Measurements from ENCODE around the gene ARPC5. TPM values are rescaled to one million over a fixed set of nuclear protein-coding genes. Genes with fewer than 3 reads are reported as not detected.

The ARPC5 gene
- total and polyA plus RNA-seq, 2 of the 8 experiments (the other 6 are each of a cell fraction or from before 2014, with no cell fraction given): 24.0 to 60.8 TPM

GRCh38 chr1:183604038-183604808, 31.4 kb downstream of the ARPC5 start:
- Histone ChIP-seq H4K5ac (ENCODE audit: insufficient read length, low read depth, low read length) (no peak overlapping the region), H3K23me2 (ENCODE audit: low read depth, low read length) (no peaks in the 10 kb centered on the region), H3K27ac (ENCODE audit: low read depth, low read length) (no peak overlapping the region), H3K4me1 (replicated peaks in 1 of 4; ENCODE audit: control insufficient read depth in 3 of 4, insufficient read depth in 4 of 4, low read length in 3 of 4) (no peaks in the 10 kb centered on the region), H3K36me3 (ENCODE audit: control insufficient read depth in 2 of 4, insufficient read depth in 4 of 4, low read length in 3 of 4) (no peaks in the 10 kb centered on the region), H3K27me3 (replicated peaks in 1 of 4; ENCODE audit: control insufficient read depth in 3 of 4, extremely low read depth in 1 of 4, insufficient read depth in 3 of 4, low read length in 3 of 4) (no peaks in the 10 kb centered on the region), H2BK12ac (ENCODE audit: low read depth, low read length) (0 out of 2 replicates have a peak overlapping the region, but pooled peaks have one; percentile 39), H3K56ac (replicated peaks; ENCODE audit: insufficient read length, low read depth, low read length) (no peak overlapping the region), H4K8ac (ENCODE audit: extremely low read depth, insufficient read depth, low read length) (no peak overlapping the region), H3K9ac (replicated peaks in 1 of 4; ENCODE audit: extremely low read depth in 1 of 4, low read depth in 3 of 4, low read length in 3 of 4) (no peak overlapping the region), H3K79me2 (ENCODE audit: control insufficient read depth in 1 of 2, insufficient read depth in 2 of 2, low read length in 2 of 2) (no peaks in the 10 kb centered on the region), H2BK15ac (ENCODE audit: low read length) (no peak overlapping the region), H3K14ac (ENCODE audit: insufficient read length) (no peak overlapping the region), H2BK5ac (ENCODE audit: low read depth, low read length) (no peak overlapping the region), H4K20me1 (replicated peaks in 1 of 2; ENCODE audit: control insufficient read depth in 1 of 2, insufficient read depth in 2 of 2, low read length in 2 of 2) (no peaks in the 10 kb centered on the region), H3K79me1 (ENCODE audit: low read depth, low read length) (no peaks in the 10 kb centered on the region), H3K4me2 (ENCODE audit: insufficient read depth in 1 of 2, low read depth in 2 of 2, low read length in 2 of 2) (no peak overlapping the region), H2AK5ac (ENCODE audit: low read depth, low read length) (no peak overlapping the region), H3K4ac (replicated peaks; ENCODE audit: insufficient read length, low read depth, low read length) (no peak overlapping the region), H2AFZ (ENCODE audit: low read length) (peak overlapping the region; percentile 64; the same call in 1 of the 2 replicates), H4K91ac (replicated peaks; ENCODE audit: insufficient read length, low read length) (no peak overlapping the region), H3K23ac (ENCODE audit: insufficient read length) (no peak overlapping the region), H2BK120ac (replicated peaks; ENCODE audit: low read depth, low read length) (no peak overlapping the region), H3K4me3 (ENCODE audit: extremely low read depth in 1 of 4, insufficient read depth in 2 of 4, low read depth in 3 of 4, low read length in 4 of 4) (no peak overlapping the region), H2BK20ac (ENCODE audit: low read length) (no peak overlapping the region), H3K18ac (ENCODE audit: extremely low read depth, low read length) (no peak overlapping the region), H3K9me3 (ENCODE audit: insufficient read depth in 2 of 2, low read depth in 1 of 2, low read length in 1 of 2) (no peaks in the 10 kb centered on the region)
- CTCF ChIA-PET (ENCODE audit: partially characterized antibody): interaction anchor here (0.6 to 1.3 kb wide), 4 partner anchors 17 to 333 kb away, joined by 3 to 4 read pairs (median 3); no protein-coding TSS in a partner anchor
- POLR2A ChIA-PET (ENCODE audit: partially characterized antibody): no interaction called here
- 85% methylated on average over 10 of the region's 10 CpGs; no CpG with 5 or more reads in 1 of the 2 experiments for WGBS, 2 experiments (ENCODE audit: extremely low coverage in 1 of 2, insufficient coverage in 1 of 2, insufficient read length in 1 of 2, insufficient replicate concordance in 2 of 2, low coverage in 1 of 2, low lambda C conversion rate in 2 of 2, missing lambda C conversion rate in 1 of 2)
- no peak for FAIRE-seq
- peak in 1 of 2 experiments; percentile 36 for DNase-seq (ENCODE audit: low read depth in 1 of 2, low spot score in 2 of 2)
- TF ChIP-seq SRF (IDR thresholded peaks at IDR 0.05; ENCODE audit: low read depth, low read length) (no peak), HDAC2 (IDR thresholded peaks at IDR 0.05; ENCODE audit: borderline replicate concordance in 1 of 2, low read depth in 2 of 2, low read length in 2 of 2) (no peak), PHF8 (conservative IDR thresholded peaks at IDR 0.05; ENCODE audit: low read depth, low read length) (no peak), SIN3A (conservative IDR thresholded peaks at IDR 0.05 in 1 of 2, IDR thresholded peaks at IDR 0.05 in 1 of 2; ENCODE audit: low read depth in 1 of 2, low read length in 2 of 2) (no peak), MAX (IDR thresholded peaks at IDR 0.05) (no peak), USF2 (IDR thresholded peaks at IDR 0.05; ENCODE audit: low read length) (no peak), POLR2AphosphoS5 (IDR thresholded peaks at IDR 0.05; ENCODE audit: low read depth, low read length) (no peak), RBBP5 (IDR thresholded peaks at IDR 0.05; ENCODE audit: borderline replicate concordance, low read depth, low read length) (no peak), RAD21 (IDR thresholded peaks at IDR 0.05 in 1 of 2, conservative IDR thresholded peaks at IDR 0.05 in 1 of 2; ENCODE audit: low read depth in 2 of 2, low read length in 2 of 2) (no peak)
